Small intestine (tissue), 7 donors: Measurements from ENCODE around the gene TNFRSF25. TPM values are rescaled to one million over a fixed set of nuclear protein-coding genes. Genes with fewer than 3 reads are reported as not detected.
A peak's percentile ranks its signal among the peaks of the same experiment; 100 is the strongest.

Experiments used
- DNase-seq, 2 donors: peaks; one replicate each; pipeline versions ENCODE4 v3.0.0 to v3.0.0-alpha.2; 2013
- FAIRE-seq: peaks from 2 replicates; lab custom pipeline; 2012; peaks lifted over from hg19 to GRCh38; lab: Jason Lieb, UNC
- H3K27ac ChIP-seq, 3 donors: one replicate each; pipeline ENCODE4 v1.5.1; 2013; ENCODE audit warnings: low read length in 2 of 3, mild to moderate bottlenecking in 2 of 3, control low read depth in 1 of 3, inconsistent platforms in 1 of 3, low read depth in 1 of 3, moderate library complexity in 1 of 3
- H3K27me3 ChIP-seq, 3 donors: one replicate each; pipeline ENCODE4 v1.6.1; 2013; ENCODE audit warnings: low read length in 3 of 3, inconsistent platforms in 1 of 3; ENCODE audit not compliant: control insufficient read depth in 3 of 3, insufficient read depth in 3 of 3
- H3K36me3 ChIP-seq, 3 donors: one replicate each; pipeline ENCODE4 v1.6.1; 2013; ENCODE audit warnings: low read length in 3 of 3, inconsistent platforms in 1 of 3, low read depth in 1 of 3, mild to moderate bottlenecking in 1 of 3, moderate library complexity in 1 of 3; ENCODE audit not compliant: control insufficient read depth in 3 of 3, insufficient read depth in 2 of 3
- H3K4me1 ChIP-seq, 3 donors: one replicate each; pipeline ENCODE4 v1.6.1; 2013; ENCODE audit warnings: low read length in 2 of 3, inconsistent platforms in 1 of 3, low read depth in 1 of 3, mild to moderate bottlenecking in 1 of 3, moderate library complexity in 1 of 3; ENCODE audit not compliant: control insufficient read depth in 3 of 3, insufficient read depth in 2 of 3
- H3K4me3 ChIP-seq, 3 donors: one replicate each; pipeline ENCODE4 v1.5.1; 2013; ENCODE audit warnings: low read length in 3 of 3, control low read depth in 1 of 3, inconsistent platforms in 1 of 3, low read depth in 1 of 3, mild to moderate bottlenecking in 1 of 3, moderate library complexity in 1 of 3
- H3K9me3 ChIP-seq, 2 donors: one replicate each; pipeline ENCODE4 v1.6.1; 2013; ENCODE audit warnings: low read depth in 1 of 2, low read length in 1 of 2; ENCODE audit not compliant: control insufficient read depth in 2 of 2, insufficient read depth in 1 of 2
- WGBS, 3 donors: extraction: QIAGEN DNeasy Blood & Tissue Kit; methylation state at CpG; one replicate each; pipeline ENCODE4 v1.1.7; 2013; 5-methylcytosine and 5-hydroxymethylcytosine counted together
- polyA plus RNA-seq, 4 donors: library from polyadenylated mRNA; stranded (reverse) in 3 of 4; unstranded in 1 of 4; fragments of 200-250 nt in 3 of 4; fragments of 120-200 nt in 1 of 4; gene quantifications; one replicate each; pipeline versions ENCODE4 v1.2.1 to v1.2.3, GENCODE V29; 2013
- donor health status: healthy with polysubstance abuse.
- donor health status: control.
- donor health status: control.
- donor health status: Bipolar disorder and iron deficiency.
- donor health status: healthy.

TNFRSF25 gene
- polyA plus RNA-seq, 4 donors: 23.0 to 52.7 (median 33.2) TPM

- Histone ChIP-seq H3K36me3 (peaks cover 0 to 64% (median 0%) of the 10 kb centered on the region in 3 donors), H3K27me3 (no peaks in the 10 kb centered on the region), H3K27ac (peak overlapping the region; percentile 95 to 99 (median 98)), H3K4me3 (peak overlapping the region in 2 of 3 donors; percentile 29 to 50), H3K4me1 (peaks cover 4 to 81% (median 5%) of the 10 kb centered on the region in 3 donors), H3K9me3 (no peaks in the 10 kb centered on the region)
- WGBS, 3 donors: 17 to 62% (median 37%) methylated on average over 7 of the region's 7 CpGs
- DNase-seq (peak; percentile 97), FAIRE-seq (no peak)
Observed at GRCh38 chr1:6471970-6472368, 6.0 kb upstream of the TNFRSF25 start.

DNA sequence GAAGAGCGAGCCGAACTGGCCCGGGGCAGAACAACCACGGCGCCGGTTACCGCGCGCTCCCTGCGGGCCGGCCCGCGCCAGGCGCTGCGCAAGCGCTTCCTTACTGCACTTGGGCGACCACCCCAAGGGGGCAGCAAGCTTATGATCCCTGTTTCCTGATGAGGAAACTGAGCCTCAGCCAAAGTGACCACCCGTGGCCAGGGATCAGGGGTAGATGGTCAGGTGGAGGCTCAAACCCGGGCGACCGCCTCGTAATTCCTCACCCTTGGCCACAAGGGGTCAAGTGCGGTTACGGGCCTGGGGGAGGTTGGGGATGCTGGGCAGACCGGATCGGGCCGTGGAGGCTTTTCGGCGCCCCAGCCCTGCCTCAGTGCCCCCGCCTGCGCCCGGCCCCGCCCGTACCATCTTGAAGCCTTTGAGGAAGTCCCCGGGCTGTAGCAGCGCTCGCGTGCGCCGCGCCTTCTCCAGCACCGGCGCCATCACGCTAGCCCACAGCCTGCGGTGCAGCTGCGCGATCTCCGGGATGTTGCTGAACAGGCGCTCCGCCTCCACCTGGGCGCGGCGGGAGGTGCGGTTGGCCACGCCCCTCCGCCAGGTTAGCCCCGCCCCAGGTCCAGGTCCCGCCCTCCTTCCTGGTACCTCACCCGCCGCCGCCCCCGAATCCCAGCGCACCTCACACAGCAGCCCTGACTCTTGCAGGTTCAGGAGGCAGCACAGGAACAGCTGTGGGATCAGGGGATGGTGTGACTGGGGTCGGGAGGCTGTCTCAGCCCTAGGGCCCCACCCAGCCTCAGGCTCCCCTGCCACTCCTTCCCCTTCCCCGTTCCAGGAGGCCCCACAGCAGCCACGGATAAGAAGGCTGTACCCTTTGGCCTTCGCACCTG lies 5.4 kb upstream of the TNFRSF25 start:
- H3K4me3 ChIP-seq: peak overlapping the region in 2 of 3 donors; percentile 29 to 50
- H3K4me1 ChIP-seq: peaks cover 3 to 82% (median 5%) of the 10 kb centered on the region in 3 donors
- WGBS, 3 donors: 41 to 67% (median 53%) methylated on average over 48 to 67 of the region's 67 CpGs
- peak overlapping the region; percentile 95 to 99 (median 98) for H3K27ac ChIP-seq
- no peaks in the 10 kb centered on the region for H3K9me3 ChIP-seq
- DNase-seq (peak in 1 of 2 donors; percentile 88), FAIRE-seq (no peak)
- H3K27me3 ChIP-seq: no peaks in the 10 kb centered on the region
- peaks cover 0 to 65% (median 0%) of the 10 kb centered on the region in 3 donors for H3K36me3 ChIP-seq

GRCh38 chr1:6470132-6471085 lies 4.4 kb upstream of the TNFRSF25 start:
- Histone ChIP-seq H3K9me3 (no peaks in the 10 kb centered on the region), H3K4me3 (peak overlapping the region in 1 of 3 donors; percentile 50), H3K27ac (peak overlapping the region; percentile 95 to 99 (median 98)), H3K36me3 (peaks cover 0 to 69% (median 0%) of the 10 kb centered on the region in 3 donors), H3K27me3 (peaks cover 0 to 1% (median 0%) of the 10 kb centered on the region in 3 donors), H3K4me1 (peaks cover 1 to 81% (median 2%) of the 10 kb centered on the region in 3 donors)
- DNase-seq (no peak), FAIRE-seq (no peak)
- WGBS, 3 donors: 86 to 89% (median 88%) methylated on average over 50 to 67 of the region's 67 CpGs

DNA sequence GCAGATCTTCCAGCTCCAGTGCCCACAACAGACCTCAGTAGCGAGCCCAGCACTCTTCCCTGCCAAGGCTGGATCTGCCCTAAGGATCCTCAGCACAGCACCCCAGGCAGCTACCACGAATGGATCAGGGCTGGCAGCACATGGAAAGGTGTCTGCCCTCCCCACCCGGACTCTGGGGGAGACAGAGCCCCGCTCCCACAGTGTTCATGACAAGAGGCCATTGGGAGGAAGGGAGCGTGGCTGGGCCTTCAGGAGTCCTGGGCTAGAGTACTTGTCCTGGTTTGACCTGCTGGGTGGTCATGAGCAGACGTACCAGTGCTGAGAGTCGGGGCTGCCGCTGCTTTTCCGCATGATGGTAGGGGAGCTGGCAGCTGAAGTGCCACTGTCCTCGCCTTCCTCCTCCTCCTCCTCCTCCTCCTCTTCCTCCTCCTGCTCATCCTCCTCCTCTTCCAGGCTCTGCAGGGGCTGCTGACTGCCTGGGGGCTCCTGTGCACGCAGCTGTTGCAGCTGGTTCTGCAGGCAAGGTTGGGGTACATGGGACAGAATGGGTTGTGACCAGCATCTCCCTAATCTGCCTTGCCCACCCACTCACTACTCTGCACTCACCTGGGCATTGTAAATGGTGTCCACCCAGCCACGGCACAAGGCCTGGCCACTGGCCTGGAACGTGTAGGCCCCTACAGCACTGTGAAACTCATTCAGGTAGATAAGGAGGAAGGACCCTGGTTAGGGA lies 2.9 kb upstream of the TNFRSF25 start:
- no peak overlapping the region for H3K4me3 ChIP-seq
- DNase-seq: no peak
- H3K36me3 ChIP-seq: peaks cover 0 to 76% (median 0%) of the 10 kb centered on the region in 3 donors
- H3K27me3 ChIP-seq: peaks cover 0 to 2% (median 0%) of the 10 kb centered on the region in 3 donors
- no peak overlapping the region for H3K27ac ChIP-seq
- no peak for FAIRE-seq
- WGBS, 3 donors: 91 to 93% (median 92%) methylated on average over 13 of the region's 13 CpGs
- H3K9me3 ChIP-seq: no peaks in the 10 kb centered on the region
- peaks cover 0 to 77% (median 1%) of the 10 kb centered on the region in 3 donors for H3K4me1 ChIP-seq

- no peak for DNase-seq
- H3K4me1 ChIP-seq: peaks cover 0 to 69% (median 1%) of the 10 kb centered on the region in 3 donors
- H3K27me3 ChIP-seq: peaks cover 0 to 2% (median 0%) of the 10 kb centered on the region in 3 donors
- no peak overlapping the region for H3K4me3 ChIP-seq
- 89 to 93% (median 92%) methylated on average over 26 to 30 of the region's 30 CpGs for WGBS, 3 donors
- no peaks in the 10 kb centered on the region for H3K9me3 ChIP-seq
- no peak for FAIRE-seq
- no peak overlapping the region for H3K27ac ChIP-seq
- peaks cover 0 to 78% (median 0%) of the 10 kb centered on the region in 3 donors for H3K36me3 ChIP-seq
Observed at GRCh38 chr1:6467744-6468688, 2.0 kb upstream of the TNFRSF25 start.

GRCh38 chr1:6467224-6467623 lies 1.3 kb upstream of the TNFRSF25 start:
- Histone ChIP-seq H3K4me3 (no peak overlapping the region), H3K4me1 (peaks cover 0 to 61% (median 0%) of the 10 kb centered on the region in 3 donors), H3K9me3 (no peaks in the 10 kb centered on the region), H3K27ac (no peak overlapping the region), H3K27me3 (peaks cover 0 to 2% (median 0%) of the 10 kb centered on the region in 3 donors), H3K36me3 (peaks cover 0 to 78% (median 2%) of the 10 kb centered on the region in 3 donors)
- FAIRE-seq: no peak
- WGBS, 3 donors: 91 to 93% (median 92%) methylated on average over 10 to 12 of the region's 12 CpGs
- DNase-seq: no peak

DNA sequence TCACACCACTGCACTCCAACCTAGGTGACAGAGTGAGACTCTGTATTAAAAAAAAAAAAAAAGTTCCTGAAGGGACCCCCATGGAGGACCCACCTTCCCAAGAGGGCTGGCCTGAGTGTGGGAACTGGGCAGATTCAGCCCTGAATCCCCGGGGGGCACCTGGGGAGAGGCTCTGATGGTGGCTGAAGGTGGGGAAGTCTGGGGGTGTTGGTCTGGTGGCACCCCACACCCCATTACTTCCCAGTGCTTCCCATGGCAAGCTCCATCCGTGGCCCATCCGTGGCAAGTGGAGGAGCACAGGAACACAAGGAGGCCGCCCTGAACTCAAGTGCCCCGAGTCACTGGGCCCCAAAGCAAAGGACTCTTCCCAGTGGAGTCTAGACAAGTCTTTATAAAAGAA lies 778 bp upstream of the TNFRSF25 start:
- Histone ChIP-seq H3K4me3 (no peak overlapping the region), H3K9me3 (no peaks in the 10 kb centered on the region), H3K27ac (no peak overlapping the region), H3K36me3 (peaks cover 0 to 80% (median 6%) of the 10 kb centered on the region in 3 donors), H3K27me3 (peaks cover 0 to 2% (median 0%) of the 10 kb centered on the region in 3 donors), H3K4me1 (peaks cover 0 to 56% (median 0%) of the 10 kb centered on the region in 3 donors)
- FAIRE-seq: no peak
- 93 to 94% (median 93%) methylated on average over 5 of the region's 5 CpGs for WGBS, 3 donors
- DNase-seq: no peak
